ENCODE measurements around the gene NACC2.

- TF ChIP-seq, protein P1, sequence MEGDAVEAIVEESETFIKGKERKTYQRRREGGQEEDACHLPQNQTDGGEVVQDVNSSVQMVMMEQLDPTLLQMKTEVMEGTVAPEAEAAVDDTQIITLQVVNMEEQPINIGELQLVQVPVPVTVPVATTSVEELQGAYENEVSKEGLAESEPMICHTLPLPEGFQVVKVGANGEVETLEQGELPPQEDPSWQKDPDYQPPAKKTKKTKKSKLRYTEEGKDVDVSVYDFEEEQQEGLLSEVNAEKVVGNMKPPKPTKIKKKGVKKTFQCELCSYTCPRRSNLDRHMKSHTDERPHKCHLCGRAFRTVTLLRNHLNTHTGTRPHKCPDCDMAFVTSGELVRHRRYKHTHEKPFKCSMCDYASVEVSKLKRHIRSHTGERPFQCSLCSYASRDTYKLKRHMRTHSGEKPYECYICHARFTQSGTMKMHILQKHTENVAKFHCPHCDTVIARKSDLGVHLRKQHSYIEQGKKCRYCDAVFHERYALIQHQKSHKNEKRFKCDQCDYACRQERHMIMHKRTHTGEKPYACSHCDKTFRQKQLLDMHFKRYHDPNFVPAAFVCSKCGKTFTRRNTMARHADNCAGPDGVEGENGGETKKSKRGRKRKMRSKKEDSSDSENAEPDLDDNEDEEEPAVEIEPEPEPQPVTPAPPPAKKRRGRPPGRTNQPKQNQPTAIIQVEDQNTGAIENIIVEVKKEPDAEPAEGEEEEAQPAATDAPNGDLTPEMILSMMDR (IDR thresholded peaks at IDR 0.05): no peak
- no peak for TF ChIP-seq POLR2A (IDR thresholded peaks at IDR 0.05)
- TF ChIP-seq POLR2AphosphoS5 (IDR thresholded peaks at IDR 0.05): no peak
Observed at GRCh38 chr9:136054146-136054545, 40.9 kb downstream of the NACC2 start.

All from prostate gland (tissue), 2 donors.